Right lobe of liver (tissue), 4 donors: Measurements from ENCODE around the gene MED25.

Experiments used
- CTCF ChIP-seq, 4 donors: fragments of 200-600 bp in 3 of 4; fragments of 450-650 bp in 1 of 4; IDR thresholded peaks; one replicate each; pipeline versions ENCODE4 v1.5.1 to v1.8.0; 2016 to 2022; ENCODE audit warnings: antibody characterized with exemption in 4 of 4, mild to moderate bottlenecking in 2 of 4
- POLR2A ChIP-seq: fragments of 450-650 bp; IDR thresholded peaks from one replicate; pipeline ENCODE4 v1.6.1; 2017; ENCODE audit warnings: antibody characterized with exemption, mild to moderate bottlenecking
- donor health status: DM: no; HTN: no; CAD: no.
- donor health status: DM: no; HTN: no; CAD: no.
- donor health status: DM: no; HTN: yes; CAD: no.

DNA sequence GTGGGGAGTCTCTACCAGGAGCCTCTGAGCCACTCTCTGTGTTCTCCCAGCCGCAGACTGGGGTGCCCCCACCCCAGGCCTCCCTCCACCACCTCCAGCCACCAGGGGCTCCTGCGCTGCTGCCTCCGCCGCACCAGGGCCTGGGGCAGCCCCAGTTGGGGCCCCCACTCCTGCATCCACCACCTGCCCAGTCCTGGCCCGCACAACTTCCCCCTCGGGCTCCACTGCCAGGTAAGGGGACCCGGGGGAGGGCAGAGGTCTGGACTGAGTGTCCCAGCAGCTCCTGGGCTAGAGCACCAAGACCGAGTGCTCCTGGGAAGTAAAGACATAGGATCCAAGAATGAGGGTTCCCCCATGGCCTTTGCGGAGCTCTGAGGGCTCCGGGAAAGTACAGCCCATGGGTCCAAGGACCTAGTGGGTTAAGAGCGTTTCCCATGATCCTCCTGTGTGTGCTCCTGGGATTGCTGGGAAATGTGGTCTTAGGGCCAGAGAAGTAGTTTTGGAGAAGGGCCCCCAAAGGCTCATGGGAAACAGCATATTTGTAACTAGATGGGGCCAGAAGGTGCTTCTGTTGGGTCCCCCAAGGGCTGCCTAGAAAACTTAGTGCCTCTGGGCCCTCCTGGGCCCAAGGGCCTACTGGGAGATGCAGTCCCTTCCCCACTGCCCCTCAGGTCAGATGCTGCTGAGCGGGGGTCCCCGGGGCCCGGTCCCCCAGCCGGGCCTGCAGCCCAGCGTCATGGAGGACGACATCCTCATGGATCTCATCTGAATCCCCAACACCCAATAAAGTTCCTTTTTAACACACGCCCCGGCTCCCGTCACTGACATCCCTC is 18.3 kb downstream of the MED25 start:
- TF ChIP-seq POLR2A (no peak), CTCF (IDR thresholded peaks at IDR 0.05) (no peak)
